Neural progenitor cell (in vitro differentiated cells): ENCODE results near the gene TRPC6.

Experiments used
- CTCF ChIP-seq: fragments of 200-600 bp; sonication (generic); IDR thresholded peaks from 2 replicates; pipeline ENCODE4 v1.5.1; 2017; ENCODE audit warnings: antibody characterized with exemption, mild to moderate bottlenecking
- EZH2 ChIP-seq: fragments of 200-600 bp; sonication (generic); IDR thresholded peaks from 2 replicates; pipeline ENCODE4 v1.6.1; 2017; ENCODE audit warnings: antibody characterized with exemption, mild to moderate bottlenecking, moderate library complexity
- EZH2phosphoT487 ChIP-seq: fragments of 200-600 bp; sonication (generic); IDR thresholded peaks from 2 replicates; pipeline ENCODE4 v1.6.1; 2017; ENCODE audit warnings: antibody characterized with exemption

- TF ChIP-seq CTCF (no peak), EZH2phosphoT487 (no peak), EZH2 (no peak)
These were observed 67.3 kb downstream of the TRPC6 start for GRCh38 chr11:101516546-101516945.
